ENCODE data around the gene PRKAG2. TPM values are rescaled to one million over a fixed set of nuclear protein-coding genes. Genes with fewer than 3 reads are reported as not detected.

Gene PRKAG2
- total and polyA plus RNA-seq, 12 donors, result 3.8 to 17.3 (median 10.9) TPM

GRCh38 chr7:151816562-151817314 lies 60.2 kb downstream of the PRKAG2 start:
- 93 to 96% (median 95%) methylated on average over 20 of the region's 20 CpGs for WGBS, 4 donors
- intact Hi-C loops (cut with DNase I), result no loop called here
- Histone ChIP-seq H3K9me3 (replicated peaks in 1 of 3) (no peaks in the 10 kb centered on the region), H3K4me1 (replicated peaks in 1 of 2) (no peaks in the 10 kb centered on the region), H3K27me3 (no peaks in the 10 kb centered on the region), H3K27ac (no peak overlapping the region), H3K36me3 (replicated peaks in 1 of 2) (no peaks in the 10 kb centered on the region), H3K4me3 (no peak overlapping the region)
- TF ChIP-seq CTCF (IDR thresholded peaks at IDR 0.05), result no peak
- no peak for TF ChIP-seq POLR2A (IDR thresholded peaks at IDR 0.05)
- DNase-seq, result no peak

- Histone ChIP-seq H3K9me3 (replicated peaks in 1 of 3) (no peaks in the 10 kb centered on the region), H3K27ac (no peak overlapping the region), H3K4me3 (no peak overlapping the region), H3K36me3 (replicated peaks in 1 of 2) (no peaks in the 10 kb centered on the region), H3K27me3 (no peaks in the 10 kb centered on the region), H3K4me1 (replicated peaks in 1 of 2) (no peaks in the 10 kb centered on the region)
- TF ChIP-seq CTCF (IDR thresholded peaks at IDR 0.05) (no peak), POLR2A (IDR thresholded peaks at IDR 0.05) (no peak)
- intact Hi-C loops (cut with DNase I), result no loop called here
- no peak for DNase-seq
- 85 to 92% (median 89%) methylated on average over 5 of the region's 5 CpGs for WGBS, 4 donors
Measured at GRCh38 chr7:151815419-151815818, 61.5 kb downstream of the PRKAG2 start.

- Histone ChIP-seq H3K4me1 (replicated peaks in 1 of 2) (no peaks in the 10 kb centered on the region), H3K27ac (no peak overlapping the region), H3K4me3 (no peak overlapping the region), H3K36me3 (replicated peaks in 1 of 2) (no peaks in the 10 kb centered on the region), H3K9me3 (replicated peaks in 1 of 3) (no peaks in the 10 kb centered on the region), H3K27me3 (no peaks in the 10 kb centered on the region)
- no peak for TF ChIP-seq POLR2A (IDR thresholded peaks at IDR 0.05)
- TF ChIP-seq CTCF (IDR thresholded peaks at IDR 0.05), result no peak
- WGBS, 4 donors, result 75 to 91% (median 77%) methylated on average over 5 to 18 of the region's 18 CpGs
- DNase-seq, result no peak
- intact Hi-C loops (cut with DNase I), result no loop called here
Measured at GRCh38 chr7:151814400-151815009, 62.4 kb downstream of the PRKAG2 start.

GRCh38 chr7:151813997-151814396 lies 62.9 kb downstream of the PRKAG2 start:
- DNase-seq, result no peak
- H3K4me3 ChIP-seq, result no peak overlapping the region
- H3K36me3 ChIP-seq (replicated peaks in 1 of 2), result no peaks in the 10 kb centered on the region
- no peaks in the 10 kb centered on the region for H3K27me3 ChIP-seq
- H3K27ac ChIP-seq, result no peak overlapping the region
- H3K9me3 ChIP-seq (replicated peaks in 1 of 3), result no peaks in the 10 kb centered on the region
- WGBS, 4 donors, result 75 to 87% (median 80%) methylated on average over 5 of the region's 5 CpGs
- TF ChIP-seq POLR2A (IDR thresholded peaks at IDR 0.05) (no peak), CTCF (IDR thresholded peaks at IDR 0.05) (no peak)
- H3K4me1 ChIP-seq (replicated peaks in 1 of 2), result no peaks in the 10 kb centered on the region
- intact Hi-C loops (cut with DNase I), result no loop called here
